ENCODE measurements around the gene METRNL. TPM values are rescaled to one million over a fixed set of nuclear protein-coding genes. Genes with fewer than 3 reads are reported as not detected.
"Not testable (repeated sequence)": the region's sequence is repeated elsewhere in the genome, so short reads cannot be mapped to it uniquely, and the experiment has no call there.

METRNL gene
- total RNA-seq, 1 experiment from 2014 or later: 21.0 TPM

- H3K27me3 ChIP-seq (ENCODE audit: control insufficient read depth, insufficient read depth, low read length): no peaks in the 10 kb centered on the region
- TSS peak; percentile 20 for BruUV-seq (replicated peaks)
These were observed 41.6 kb upstream of the METRNL start for GRCh38 chr17:83037874-83038165.

GRCh38 chr17:83038983-83039382, 40.4 kb upstream of the METRNL start:
- CTCF ChIA-PET; ATAC-seq; H3K27me3 ChIP-seq (ENCODE audit: control insufficient read depth, insufficient read depth, low read length); BruUV-seq (replicated peaks); H3K4me1 ChIP-seq (ENCODE audit: control insufficient read depth, insufficient read depth, low read length); intact Hi-C loops (cut with micrococcal nuclease; ENCODE audit: unreplicated experiment); H3K36me3 ChIP-seq (ENCODE audit: control insufficient read depth, insufficient read depth, low read length); DNase-seq (ENCODE audit: low read depth, low spot score); POLR2A ChIA-PET; H3K27ac ChIP-seq (ENCODE audit: low read length); in situ Hi-C loops (cut with HindIII; ENCODE audit: low pct_unique_long_range_greater_than_20kb, low sequenced_read_pairs); H3K4me3 ChIP-seq (ENCODE audit: low read depth in 2 of 2, low read length in 2 of 2): not testable (repeated sequence)
- H3K9me3 ChIP-seq (ENCODE audit: control insufficient read depth, insufficient read depth, low read depth, low read length): peaks cover 31% of the 10 kb centered on the region; the same call in 1 of the 2 replicates

More at GRCh38 chr17:83037874-83038165, 41.6 kb upstream of the METRNL start:
- no peaks in the 10 kb centered on the region for H3K4me1 ChIP-seq (ENCODE audit: control insufficient read depth, insufficient read depth, low read length)
- H3K4me3 ChIP-seq (ENCODE audit: low read depth in 2 of 2, low read length in 2 of 2): no peak overlapping the region
- DNase-seq (ENCODE audit: low read depth, low spot score) (no peak), ATAC-seq (no peak)
- ChIA-PET POLR2A (no interaction called here), CTCF (no interaction called here)
- TF ChIP-seq CTCF (IDR thresholded peaks at IDR 0.05) (no peak), SIN3A (IDR thresholded peaks at IDR 0.05; ENCODE audit: borderline replicate concordance, insufficient read depth, low read depth, low read length) (no peak), TCF7L2 (IDR thresholded peaks at IDR 0.05; ENCODE audit: low read depth, low read length) (no peak), POLR2AphosphoS5 (IDR thresholded peaks at IDR 0.05; ENCODE audit: low read depth, low read length) (no peak), REST (IDR thresholded peaks at IDR 0.05; ENCODE audit: insufficient read depth in 1 of 2, low read depth in 2 of 2, low read length in 1 of 2) (no peak)
- H3K27ac ChIP-seq (ENCODE audit: low read length): no peak overlapping the region
- peaks cover 19% of the 10 kb centered on the region; the same call in 1 of the 2 replicates for H3K9me3 ChIP-seq (ENCODE audit: control insufficient read depth, insufficient read depth, low read depth, low read length)
- H3K36me3 ChIP-seq (ENCODE audit: control insufficient read depth, insufficient read depth, low read length): peaks cover 4% of the 10 kb centered on the region
- intact Hi-C loops (cut with micrococcal nuclease; ENCODE audit: unreplicated experiment) (no loop called here), in situ Hi-C loops (cut with HindIII; ENCODE audit: low pct_unique_long_range_greater_than_20kb, low sequenced_read_pairs) (no loop called here)

- Histone ChIP-seq H3K36me3 (ENCODE audit: control insufficient read depth, insufficient read depth, low read length) (peaks cover 2% of the 10 kb centered on the region; the same call in 1 of the 2 replicates), H3K4me1 (ENCODE audit: control insufficient read depth, insufficient read depth, low read length) (no peaks in the 10 kb centered on the region), H3K9me3 (ENCODE audit: control insufficient read depth, insufficient read depth, low read depth, low read length) (peaks cover 34% of the 10 kb centered on the region; the same call in 1 of the 2 replicates), H3K4me3 (ENCODE audit: low read depth in 2 of 2, low read length in 2 of 2) (no peak overlapping the region), H3K27ac (ENCODE audit: low read length) (no peak overlapping the region), H3K27me3 (ENCODE audit: control insufficient read depth, insufficient read depth, low read length) (no peaks in the 10 kb centered on the region)
- no peak for DNase-seq (ENCODE audit: low read depth, low spot score)
- in situ Hi-C loops (cut with HindIII; ENCODE audit: low pct_unique_long_range_greater_than_20kb, low sequenced_read_pairs): no loop called here
- intact Hi-C loops (cut with micrococcal nuclease; ENCODE audit: unreplicated experiment): no loop called here
- CTCF ChIA-PET: no interaction called here
- POLR2A ChIA-PET: interaction anchor here (0.6 kb wide), 2 partner anchors 9 to 743 kb away, joined by 3 to 4 read pairs; no protein-coding TSS in a partner anchor
- no peak for ATAC-seq
- TF ChIP-seq REST (IDR thresholded peaks at IDR 0.05; ENCODE audit: insufficient read depth in 1 of 2, low read depth in 2 of 2, low read length in 1 of 2): no peak
- no peak for TF ChIP-seq CTCF (IDR thresholded peaks at IDR 0.05)
- TF ChIP-seq POLR2AphosphoS5 (IDR thresholded peaks at IDR 0.05; ENCODE audit: low read depth, low read length): no peak
- TF ChIP-seq SIN3A (IDR thresholded peaks at IDR 0.05; ENCODE audit: borderline replicate concordance, insufficient read depth, low read depth, low read length): no peak
- no peak for TF ChIP-seq TCF7L2 (IDR thresholded peaks at IDR 0.05; ENCODE audit: low read depth, low read length)
- BruUV-seq (replicated peaks): no TSS peak
These were observed 38.1 kb upstream of the METRNL start for GRCh38 chr17:83041305-83041704.

Measured in Panc1 (cell line).